Progenitor cell of endocrine pancreas (in vitro differentiated cells): Measurements from ENCODE around the gene KBTBD4. TPM values are rescaled to one million over a fixed set of nuclear protein-coding genes. Genes with fewer than 3 reads are reported as not detected.
"Not testable (repeated sequence)": the region's sequence is repeated elsewhere in the genome, so short reads cannot be mapped to it uniquely, and the experiment has no call there.

Source experiments
- DNase-seq: peaks from one replicate; pipeline ENCODE4 v3.0.0; 2021; ENCODE audit warnings: low spot score; ENCODE audit not compliant: unreplicated experiment
- H3K27ac Mint-ChIP-seq: 2 replicates; pipeline ENCODE4 v1.8.0; 2021; ENCODE audit warnings: mild to moderate bottlenecking, moderate library complexity, mixed read lengths
- H3K27me3 Mint-ChIP-seq: 2 replicates; pipeline ENCODE4 v1.8.0; 2021; ENCODE audit warnings: mixed read lengths
- H3K36me3 Mint-ChIP-seq: 2 replicates; pipeline ENCODE4 v1.8.0; 2022; ENCODE audit warnings: mixed read lengths; ENCODE audit not compliant: insufficient read depth
- H3K4me1 Mint-ChIP-seq: 2 replicates; pipeline ENCODE4 v1.8.0; 2021; ENCODE audit warnings: low read depth, mixed read lengths
- H3K4me3 Mint-ChIP-seq: 2 replicates; pipeline ENCODE4 v1.8.0; 2021; ENCODE audit warnings: low read depth, mild to moderate bottlenecking, moderate library complexity, mixed read lengths
- H3K9me3 Mint-ChIP-seq: 2 replicates; pipeline ENCODE4 v1.8.0; 2021; ENCODE audit warnings: low read depth, mixed read lengths
- CTCF ChIP-seq: fragments of 200-600 bp; sonication (generic); IDR thresholded peaks from one replicate; pipeline ENCODE4 v1.5.0; 2021; ENCODE audit warnings: antibody characterized with exemption, mild to moderate bottlenecking; ENCODE audit not compliant: unreplicated experiment
- total RNA-seq: library from RNA; stranded (reverse); gene quantifications from 2 replicates; pipeline ENCODE4 v1.2.1, GENCODE V29; 2021

KBTBD4 gene
- total RNA-seq, 1 donor from 2014 or later, result 18.1 TPM

GRCh38 chr11:47552056-47552565 lies 26.7 kb downstream of the KBTBD4 start:
- Mint-ChIP-seq H3K27ac (peak overlapping the region; percentile 96), H3K36me3 (peaks cover 2% of the 10 kb centered on the region), H3K4me3 (peak overlapping the region; percentile 97), H3K27me3 (no peaks in the 10 kb centered on the region), H3K9me3 (no peaks in the 10 kb centered on the region), H3K4me1 (peaks cover 19% of the 10 kb centered on the region)
- no peak for DNase-seq
- no peak for TF ChIP-seq CTCF

GRCh38 chr11:47551086-47551485 lies 27.7 kb downstream of the KBTBD4 start:
- peak; percentile 40 for TF ChIP-seq CTCF
- Mint-ChIP-seq H3K36me3 (peaks cover 3% of the 10 kb centered on the region), H3K4me1 (peaks cover 19% of the 10 kb centered on the region), H3K4me3 (peak overlapping the region; percentile 97), H3K27me3 (no peaks in the 10 kb centered on the region), H3K9me3 (no peaks in the 10 kb centered on the region), H3K27ac (peak overlapping the region; percentile 96)
- DNase-seq, result no peak

- Mint-ChIP-seq H3K27me3 (no peaks in the 10 kb centered on the region), H3K36me3 (peaks cover 3% of the 10 kb centered on the region), H3K4me1 (peaks cover 19% of the 10 kb centered on the region), H3K27ac (no peak overlapping the region), H3K4me3 (peak overlapping the region; percentile 40), H3K9me3 (no peaks in the 10 kb centered on the region)
- no peak for TF ChIP-seq CTCF
- no peak for DNase-seq
Observed at GRCh38 chr11:47550288-47551047, 28.3 kb downstream of the KBTBD4 start.

- H3K27me3 Mint-ChIP-seq, H3K4me1 Mint-ChIP-seq: not testable (repeated sequence)
Observed at GRCh38 chr11:47546274-47546673, 32.5 kb downstream of the KBTBD4 start.

GRCh38 chr11:47545298-47545697 lies 33.5 kb downstream of the KBTBD4 start:
- TF ChIP-seq CTCF, result no peak
- peaks cover 4% of the 10 kb centered on the region for H3K36me3 Mint-ChIP-seq
- no peak overlapping the region for H3K4me3 Mint-ChIP-seq
- peaks cover 6% of the 10 kb centered on the region for H3K4me1 Mint-ChIP-seq
- no peak overlapping the region for H3K27ac Mint-ChIP-seq
- no peaks in the 10 kb centered on the region for H3K9me3 Mint-ChIP-seq
- no peak for DNase-seq
- no peaks in the 10 kb centered on the region for H3K27me3 Mint-ChIP-seq

More at GRCh38 chr11:47546274-47546673, 32.5 kb downstream of the KBTBD4 start:
- not testable (repeated sequence) for H3K36me3 Mint-ChIP-seq, DNase-seq, H3K9me3 Mint-ChIP-seq, H3K27ac Mint-ChIP-seq, H3K4me3 Mint-ChIP-seq

- H3K27me3 Mint-ChIP-seq, result no peaks in the 10 kb centered on the region
- DNase-seq, result no peak
- H3K36me3 Mint-ChIP-seq, result peaks cover 2% of the 10 kb centered on the region
- peaks cover 9% of the 10 kb centered on the region for H3K4me1 Mint-ChIP-seq
- no peaks in the 10 kb centered on the region for H3K9me3 Mint-ChIP-seq
- H3K4me3 Mint-ChIP-seq, result no peak overlapping the region
- TF ChIP-seq CTCF, result no peak
- peak overlapping the region; percentile 58 for H3K27ac Mint-ChIP-seq
Observed at GRCh38 chr11:47541070-47541469, 37.7 kb downstream of the KBTBD4 start.
